ENCODE measurements around the gene AQP2.

DNA sequence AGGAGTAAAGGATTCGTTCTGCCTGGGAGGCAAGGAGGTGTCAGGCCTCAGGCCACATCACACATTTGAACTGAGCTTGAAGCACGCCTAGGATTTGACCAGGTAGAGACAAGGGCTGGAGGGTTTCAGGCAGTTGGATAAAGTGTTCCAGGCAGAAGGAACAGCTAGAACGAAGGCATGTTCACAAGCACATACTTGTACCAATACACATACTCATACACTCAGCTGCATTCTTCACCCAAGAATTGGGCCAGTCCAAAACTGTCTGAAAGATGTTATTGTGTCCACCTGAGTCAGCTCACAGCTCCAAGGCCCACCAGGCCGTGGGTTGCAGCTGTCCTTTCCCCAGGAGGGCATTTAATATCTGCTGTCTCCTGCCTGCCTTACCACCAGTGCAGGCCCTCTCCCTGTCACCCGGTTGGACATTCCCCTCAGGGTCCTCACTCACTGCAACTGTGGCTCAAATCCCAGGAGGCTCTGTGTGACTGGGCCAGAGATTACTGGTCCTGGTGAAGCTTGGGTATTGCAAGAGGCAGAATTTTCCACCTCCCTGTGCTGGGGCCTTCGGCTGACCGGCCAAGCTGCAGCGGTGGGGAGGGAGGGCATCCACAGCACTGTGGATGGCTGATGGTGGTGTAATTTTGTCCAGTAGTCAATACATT lies 12.8 kb upstream of the AQP2 start:
- TF ChIP-seq, protein P1, sequence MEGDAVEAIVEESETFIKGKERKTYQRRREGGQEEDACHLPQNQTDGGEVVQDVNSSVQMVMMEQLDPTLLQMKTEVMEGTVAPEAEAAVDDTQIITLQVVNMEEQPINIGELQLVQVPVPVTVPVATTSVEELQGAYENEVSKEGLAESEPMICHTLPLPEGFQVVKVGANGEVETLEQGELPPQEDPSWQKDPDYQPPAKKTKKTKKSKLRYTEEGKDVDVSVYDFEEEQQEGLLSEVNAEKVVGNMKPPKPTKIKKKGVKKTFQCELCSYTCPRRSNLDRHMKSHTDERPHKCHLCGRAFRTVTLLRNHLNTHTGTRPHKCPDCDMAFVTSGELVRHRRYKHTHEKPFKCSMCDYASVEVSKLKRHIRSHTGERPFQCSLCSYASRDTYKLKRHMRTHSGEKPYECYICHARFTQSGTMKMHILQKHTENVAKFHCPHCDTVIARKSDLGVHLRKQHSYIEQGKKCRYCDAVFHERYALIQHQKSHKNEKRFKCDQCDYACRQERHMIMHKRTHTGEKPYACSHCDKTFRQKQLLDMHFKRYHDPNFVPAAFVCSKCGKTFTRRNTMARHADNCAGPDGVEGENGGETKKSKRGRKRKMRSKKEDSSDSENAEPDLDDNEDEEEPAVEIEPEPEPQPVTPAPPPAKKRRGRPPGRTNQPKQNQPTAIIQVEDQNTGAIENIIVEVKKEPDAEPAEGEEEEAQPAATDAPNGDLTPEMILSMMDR (IDR thresholded peaks at IDR 0.05), result no peak
- TF ChIP-seq POLR2A (IDR thresholded peaks at IDR 0.05), result no peak
- no peak for TF ChIP-seq POLR2AphosphoS5 (IDR thresholded peaks at IDR 0.05; ENCODE audit: insufficient read depth in 1 of 2, low read depth in 1 of 2)
